ENCODE measurements around the gene CSNK1A1. TPM values are rescaled to one million over a fixed set of nuclear protein-coding genes. Genes with fewer than 3 reads are reported as not detected.

Gene CSNK1A1
- total and polyA plus RNA-seq, 2 experiments from 2014 or later, result 106 to 231 TPM

- peaks cover 19% of the 10 kb centered on the region for H3K4me1 ChIP-seq (ENCODE audit: insufficient read depth)
- no peak overlapping the region for H3K4me2 ChIP-seq
- H3K36me3 ChIP-seq (replicated peaks; ENCODE audit: insufficient read depth, low read depth), result no peaks in the 10 kb centered on the region
- no peaks in the 10 kb centered on the region for H4K20me1 ChIP-seq (ENCODE audit: insufficient read depth, poor library complexity, severe bottlenecking)
- no peak overlapping the region for H3K4me3 ChIP-seq
- H2AFZ ChIP-seq, result no peak overlapping the region
- no peak overlapping the region for H3K27ac ChIP-seq
- no peaks in the 10 kb centered on the region for H3K79me2 ChIP-seq
- 67% methylated on average over 4 of the region's 4 CpGs for WGBS (ENCODE audit: low lambda C conversion rate, missing lambda C conversion rate)
- DNase-seq (ENCODE audit: low spot score), result no peak
- TF ChIP-seq EZH2 (IDR thresholded peaks at IDR 0.05; ENCODE audit: borderline replicate concordance) (no peak), EZH2phosphoT487 (IDR thresholded peaks at IDR 0.05; ENCODE audit: low read depth, severe bottlenecking, unreplicated experiment) (no peak), CTCF (IDR thresholded peaks at IDR 0.05; ENCODE audit: poor library complexity) (no peak)
- no peaks in the 10 kb centered on the region for H3K9me3 ChIP-seq (ENCODE audit: low read depth)
- H3K27me3 ChIP-seq, result no peaks in the 10 kb centered on the region
- no peaks in the 10 kb centered on the region for H3K9me2 ChIP-seq (replicated peaks; ENCODE audit: insufficient read depth)
Measured at GRCh38 chr5:149481485-149481884, 69.8 kb downstream of the CSNK1A1 start.

GRCh38 chr5:149478761-149479160 lies 72.5 kb downstream of the CSNK1A1 start:
- Histone ChIP-seq H3K79me2 (no peaks in the 10 kb centered on the region), H3K36me3 (replicated peaks; ENCODE audit: insufficient read depth, low read depth) (no peaks in the 10 kb centered on the region), H3K4me1 (ENCODE audit: insufficient read depth) (peaks cover 8% of the 10 kb centered on the region), H2AFZ (no peak overlapping the region), H3K4me2 (no peak overlapping the region), H4K20me1 (ENCODE audit: insufficient read depth, poor library complexity, severe bottlenecking) (no peaks in the 10 kb centered on the region), H3K27ac (no peak overlapping the region), H3K27me3 (no peaks in the 10 kb centered on the region), H3K9me3 (ENCODE audit: low read depth) (no peaks in the 10 kb centered on the region), H3K9me2 (replicated peaks; ENCODE audit: insufficient read depth) (no peaks in the 10 kb centered on the region), H3K4me3 (no peak overlapping the region)
- 86% methylated on average over 3 of the region's 3 CpGs for WGBS (ENCODE audit: low lambda C conversion rate, missing lambda C conversion rate)
- DNase-seq (ENCODE audit: low spot score), result no peak
- no peak for TF ChIP-seq EZH2 (IDR thresholded peaks at IDR 0.05; ENCODE audit: borderline replicate concordance)
- TF ChIP-seq CTCF (IDR thresholded peaks at IDR 0.05; ENCODE audit: poor library complexity), result no peak
- TF ChIP-seq EZH2phosphoT487 (IDR thresholded peaks at IDR 0.05; ENCODE audit: low read depth, severe bottlenecking, unreplicated experiment), result no peak

- no peak overlapping the region for H3K4me2 ChIP-seq
- H3K4me1 ChIP-seq (ENCODE audit: insufficient read depth), result peaks cover 13% of the 10 kb centered on the region
- no peaks in the 10 kb centered on the region for H3K27me3 ChIP-seq
- no peak overlapping the region for H3K27ac ChIP-seq
- TF ChIP-seq EZH2phosphoT487 (IDR thresholded peaks at IDR 0.05; ENCODE audit: low read depth, severe bottlenecking, unreplicated experiment) (no peak), EZH2 (IDR thresholded peaks at IDR 0.05; ENCODE audit: borderline replicate concordance) (no peak), CTCF (IDR thresholded peaks at IDR 0.05; ENCODE audit: poor library complexity) (no peak)
- no peak overlapping the region for H3K4me3 ChIP-seq
- H3K9me3 ChIP-seq (ENCODE audit: low read depth), result no peaks in the 10 kb centered on the region
- no peak overlapping the region for H2AFZ ChIP-seq
- H3K79me2 ChIP-seq, result no peaks in the 10 kb centered on the region
- H3K9me2 ChIP-seq (replicated peaks; ENCODE audit: insufficient read depth), result no peaks in the 10 kb centered on the region
- no peaks in the 10 kb centered on the region for H4K20me1 ChIP-seq (ENCODE audit: insufficient read depth, poor library complexity, severe bottlenecking)
- 61% methylated on average over 3 of the region's 3 CpGs for WGBS (ENCODE audit: low lambda C conversion rate, missing lambda C conversion rate)
- no peaks in the 10 kb centered on the region for H3K36me3 ChIP-seq (replicated peaks; ENCODE audit: insufficient read depth, low read depth)
- no peak for DNase-seq (ENCODE audit: low spot score)
Measured at GRCh38 chr5:149475777-149476176, 75.5 kb downstream of the CSNK1A1 start.

GRCh38 chr5:149474198-149474597 lies 77.0 kb downstream of the CSNK1A1 start:
- Histone ChIP-seq H3K9me3 (ENCODE audit: low read depth) (no peaks in the 10 kb centered on the region), H3K27ac (no peak overlapping the region), H2AFZ (no peak overlapping the region), H3K9me2 (replicated peaks; ENCODE audit: insufficient read depth) (no peaks in the 10 kb centered on the region), H3K4me3 (no peak overlapping the region), H3K79me2 (no peaks in the 10 kb centered on the region), H3K4me2 (no peak overlapping the region), H3K4me1 (ENCODE audit: insufficient read depth) (peaks cover 13% of the 10 kb centered on the region), H3K27me3 (no peaks in the 10 kb centered on the region), H4K20me1 (ENCODE audit: insufficient read depth, poor library complexity, severe bottlenecking) (no peaks in the 10 kb centered on the region), H3K36me3 (replicated peaks; ENCODE audit: insufficient read depth, low read depth) (no peaks in the 10 kb centered on the region)
- TF ChIP-seq EZH2phosphoT487 (IDR thresholded peaks at IDR 0.05; ENCODE audit: low read depth, severe bottlenecking, unreplicated experiment) (no peak), CTCF (IDR thresholded peaks at IDR 0.05; ENCODE audit: poor library complexity) (no peak), EZH2 (IDR thresholded peaks at IDR 0.05; ENCODE audit: borderline replicate concordance) (no peak)
- DNase-seq (ENCODE audit: low spot score), result peak; percentile 43
- 86% methylated on average over 3 of the region's 3 CpGs for WGBS (ENCODE audit: low lambda C conversion rate, missing lambda C conversion rate)
